Stimulated activated CD4-positive, alpha-beta T cell treated with anti-CD3 and anti-CD28 coated beads, TNF-alpha, amount 100 ng/mL, for 1 hour (primary cell): ENCODE measurements around the gene C11orf21.

ENCODE experiments used
- DNase-seq, 3 donors: peaks; one replicate each; pipeline ENCODE4 v3.0.0-alpha.2; 2020; ENCODE audit warnings: low read depth in 3 of 3, low spot score in 1 of 3

The C11orf21 gene

GRCh38 chr11:2272228-2272945, 29.3 kb downstream of the C11orf21 start:
- no peak for DNase-seq

- no peak for DNase-seq
Measured at GRCh38 chr11:2271327-2272227, 30.1 kb downstream of the C11orf21 start.

DNA sequence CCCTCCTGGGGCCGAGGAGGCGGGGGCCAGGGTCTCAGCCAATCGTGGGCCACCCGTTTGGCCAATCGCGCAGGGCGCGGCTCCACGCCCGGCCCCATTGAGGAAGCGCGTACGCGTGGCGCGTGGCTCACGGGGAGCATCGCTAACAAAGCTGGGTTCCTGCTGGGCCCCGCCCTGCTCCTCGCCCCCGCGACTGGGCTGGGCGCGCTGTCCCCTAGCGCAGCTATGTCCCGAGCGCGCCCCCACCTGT, 30.7 kb downstream of the C11orf21 start:
- DNase-seq: no peak

DNA sequence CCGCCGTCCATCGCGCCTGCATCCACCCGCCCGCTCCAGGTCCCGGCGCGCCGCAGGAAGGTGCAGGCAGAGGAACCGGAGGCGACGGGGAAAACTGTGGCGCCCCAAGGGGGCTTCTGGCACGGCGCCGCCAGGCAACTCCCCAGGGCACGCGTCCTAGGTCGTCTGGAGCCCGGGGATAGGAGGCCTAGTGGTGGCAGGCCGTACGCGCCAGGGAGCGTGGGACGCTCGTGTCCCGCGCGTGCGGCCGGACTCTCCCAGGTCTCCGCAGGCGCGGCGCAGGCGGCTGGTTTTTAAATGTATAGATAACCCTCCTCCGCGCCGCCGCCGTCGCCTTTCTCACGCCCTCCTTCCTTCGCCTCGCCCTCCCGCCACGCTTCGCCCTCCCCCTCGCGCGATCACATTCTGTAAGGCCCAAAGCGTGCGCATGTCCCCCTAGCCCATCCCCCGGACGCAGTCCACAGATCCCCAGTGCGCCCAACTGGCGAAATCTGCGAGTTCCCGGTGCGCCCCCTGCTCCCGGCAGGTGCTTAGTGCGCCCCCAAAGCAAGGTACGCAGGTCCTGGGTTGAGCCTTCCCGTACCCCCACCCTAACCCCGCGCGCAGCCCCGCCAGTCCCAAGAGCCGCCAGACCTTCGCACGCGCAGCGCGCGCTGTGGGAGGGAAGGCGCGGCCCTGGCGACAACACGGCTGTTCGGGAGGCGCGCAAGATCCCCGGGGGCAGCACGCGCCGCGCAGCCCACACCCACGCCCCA, 31.2 kb downstream of the C11orf21 start, which contains the start of gene ASCL2:
Gene ASCL2, minus strand, starts transcription at position 267 of the 755 bp plus-strand sequence. Its CDS starts 256 bp downstream, at position 11.
- no peak for DNase-seq

DNA sequence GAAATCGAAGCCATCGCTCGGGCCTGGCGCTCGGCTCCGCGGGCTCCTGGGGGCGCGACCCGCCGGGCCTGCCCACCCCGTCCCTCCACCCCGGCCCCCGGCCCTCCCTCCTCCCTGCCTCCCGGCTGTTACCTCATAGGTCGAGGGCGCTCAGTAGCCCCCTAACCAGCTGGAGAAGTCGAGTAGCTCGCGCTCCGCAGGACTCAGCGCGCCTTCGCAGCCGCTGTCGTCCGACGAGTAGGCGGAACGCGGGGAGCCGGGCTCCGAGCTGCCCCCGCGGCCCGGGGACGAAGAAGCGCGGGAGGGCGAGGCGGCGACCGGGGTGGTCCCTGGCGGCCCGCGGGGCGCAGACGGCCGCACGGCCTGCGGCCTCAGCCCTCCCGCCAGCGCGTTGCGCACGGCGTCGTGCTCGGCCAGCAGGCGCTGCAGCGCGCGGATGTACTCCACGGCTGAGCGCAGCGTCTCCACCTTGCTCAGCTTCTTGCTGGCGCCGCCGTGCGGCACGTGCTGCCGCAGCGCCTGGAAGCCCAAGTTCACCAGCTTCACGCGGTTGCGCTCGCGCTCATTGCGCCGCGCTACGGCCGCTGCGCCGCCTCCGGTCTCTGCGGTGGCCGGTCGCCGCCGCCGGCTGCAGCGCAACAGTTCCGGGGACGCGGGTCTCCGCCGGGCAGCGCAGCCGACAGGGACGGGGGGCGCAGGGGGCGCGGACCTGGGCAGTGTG, 32.0 kb downstream of the C11orf21 start:
- DNase-seq: no peak

DNA sequence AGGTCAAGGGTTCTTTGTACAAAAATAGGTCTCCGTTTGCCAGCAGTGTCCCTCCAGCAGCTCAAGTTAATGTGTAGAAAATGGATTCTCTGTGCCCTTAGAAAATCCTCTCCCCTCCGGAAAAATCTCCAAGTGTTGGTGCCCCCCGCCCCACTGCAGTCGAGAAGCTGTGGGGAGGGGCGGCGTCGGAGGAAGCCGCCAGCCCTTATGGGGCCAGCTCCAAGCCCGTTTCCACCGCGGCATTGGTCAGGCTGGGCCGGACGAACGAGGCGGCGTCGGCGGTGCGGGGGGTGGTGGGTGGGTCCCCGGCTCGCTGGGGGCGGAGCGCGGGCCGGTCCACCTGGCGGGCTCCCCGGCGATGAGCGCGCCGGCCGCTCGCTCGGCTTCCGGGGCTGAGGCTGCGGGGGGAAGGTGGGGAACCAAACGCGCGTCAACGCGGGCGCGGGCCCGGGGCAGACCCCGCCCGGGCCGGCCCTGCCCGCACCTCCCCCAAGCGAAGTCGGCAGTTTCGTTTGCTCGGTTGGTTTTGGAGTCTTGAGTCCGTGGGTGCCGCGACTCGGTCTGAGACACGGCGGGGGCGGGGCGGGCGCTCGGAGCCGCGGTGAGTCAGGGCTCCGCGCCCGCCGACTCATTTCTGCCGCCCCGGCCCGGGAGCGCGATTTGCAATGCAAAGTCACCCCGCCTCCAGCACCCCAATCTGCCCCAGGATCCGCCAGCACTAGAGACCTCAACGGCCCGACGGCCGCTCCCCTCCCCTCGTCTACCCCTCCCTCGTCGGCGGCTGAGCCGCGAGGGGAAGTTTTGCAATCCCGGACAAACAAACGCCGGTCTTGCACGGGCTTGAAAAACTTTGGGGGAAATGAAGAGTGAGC, 32.8 kb downstream of the C11orf21 start:
- peak in 2 of 3 donors; percentile 40 to 75 for DNase-seq

DNA sequence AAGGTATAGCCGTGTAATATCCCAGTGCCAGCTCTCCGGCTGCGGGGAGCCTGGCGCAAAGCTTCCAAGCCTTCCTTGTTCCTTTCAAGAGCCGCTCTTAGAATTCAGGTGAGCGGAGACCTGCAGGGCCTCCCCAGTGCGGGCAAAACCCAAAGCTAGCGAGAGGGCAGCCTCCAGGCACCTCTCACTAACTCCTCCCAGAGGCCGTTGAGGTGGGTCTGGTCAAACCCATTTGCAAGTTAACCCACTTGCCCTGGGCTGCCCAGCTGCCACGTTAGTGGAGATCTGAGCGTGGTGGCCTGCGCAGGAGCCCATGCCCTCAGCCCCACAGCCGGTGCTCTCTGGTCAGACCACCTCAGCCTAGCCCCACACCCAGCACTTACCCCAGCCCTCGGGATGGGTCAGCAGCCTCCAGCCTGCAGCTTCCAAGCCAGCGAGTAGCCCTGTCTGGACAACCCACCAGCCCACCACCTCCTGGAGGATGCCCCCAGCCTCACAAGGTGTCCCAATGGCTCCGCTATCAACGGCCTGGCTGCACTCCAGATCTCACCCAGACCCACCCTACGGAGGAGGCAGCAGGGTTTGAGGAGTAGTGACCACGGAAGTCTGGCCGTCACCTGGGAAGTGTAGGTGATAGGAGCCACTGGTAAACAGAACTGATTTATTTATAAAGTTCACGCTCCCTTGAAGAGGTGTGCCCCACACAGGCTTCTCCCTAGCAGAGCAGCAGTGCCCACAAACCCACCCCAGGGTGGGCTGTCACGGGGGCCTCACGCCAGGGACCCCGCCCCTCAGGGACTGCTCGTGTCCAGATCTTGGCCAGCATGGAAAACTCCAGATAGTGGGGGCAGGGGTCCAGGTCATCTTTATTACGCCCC, 33.6 kb downstream of the C11orf21 start:
- DNase-seq: no peak

- DNase-seq: no peak
Measured at GRCh38 chr11:2267306-2267850, 34.3 kb downstream of the C11orf21 start.

DNA sequence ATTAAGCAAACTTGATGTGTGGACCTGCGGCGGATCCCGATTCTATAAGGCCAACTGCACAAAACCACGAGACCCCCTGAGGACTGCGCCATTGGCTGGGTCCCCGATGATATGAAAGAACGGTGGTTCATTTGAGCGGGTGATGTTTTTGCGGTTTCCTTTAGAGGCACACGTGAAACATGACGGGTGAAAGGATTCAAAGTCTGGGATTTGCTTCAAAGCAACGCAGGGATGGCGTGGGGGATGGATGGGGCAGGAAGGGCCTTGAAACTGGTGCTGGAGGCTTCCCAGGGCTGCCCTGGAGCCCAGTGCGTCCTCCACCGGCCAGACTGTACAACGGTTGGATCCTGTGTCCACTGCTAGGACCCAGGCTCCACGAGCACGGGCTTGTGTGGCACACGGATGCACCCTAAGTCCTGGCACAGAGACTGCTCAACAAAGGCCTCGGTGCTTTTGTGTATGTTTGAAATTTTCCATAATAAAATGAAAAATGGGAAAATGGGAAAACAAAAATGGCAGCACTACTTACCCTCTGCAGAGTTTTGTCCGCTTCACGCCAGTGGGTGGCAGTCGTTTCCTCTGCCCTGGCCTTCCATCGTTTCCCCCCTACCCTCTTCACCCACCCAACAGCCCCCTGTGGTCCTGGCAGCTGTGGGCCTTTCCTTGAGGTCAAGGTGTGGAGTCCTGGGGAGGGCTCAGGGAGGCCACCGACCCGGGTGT, 35.0 kb downstream of the C11orf21 start:
- no peak for DNase-seq

GRCh38 chr11:2265854-2266585, 35.7 kb downstream of the C11orf21 start:
- DNase-seq: no peak

DNA sequence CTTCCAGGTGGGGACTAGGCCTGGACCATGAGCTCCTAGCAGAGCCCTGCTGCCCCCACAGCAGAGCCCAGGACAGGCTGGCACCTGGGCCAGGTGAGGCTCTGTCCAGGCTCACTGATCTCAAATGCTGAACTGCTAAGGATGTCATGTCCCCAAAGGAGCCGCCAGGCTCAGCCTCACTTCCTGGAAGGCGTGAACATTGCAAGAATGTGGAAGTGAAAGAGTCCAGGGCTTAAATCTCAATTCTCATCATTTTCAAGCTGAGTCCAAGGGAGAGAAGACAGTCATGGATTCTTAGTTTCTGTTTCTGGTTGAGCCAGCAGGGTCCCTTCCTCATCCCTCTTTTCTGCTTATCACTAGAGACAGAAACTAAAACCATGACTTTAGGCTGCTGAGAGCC, 36.3 kb downstream of the C11orf21 start:
- no peak for DNase-seq

GRCh38 chr11:2264366-2265053, 37.2 kb downstream of the C11orf21 start:
- no peak for DNase-seq

- no peak for DNase-seq
Measured at GRCh38 chr11:2263724-2264360, 37.9 kb downstream of the C11orf21 start.

GRCh38 chr11:2263071-2263565, 38.6 kb downstream of the C11orf21 start:
- DNase-seq: no peak

DNA sequence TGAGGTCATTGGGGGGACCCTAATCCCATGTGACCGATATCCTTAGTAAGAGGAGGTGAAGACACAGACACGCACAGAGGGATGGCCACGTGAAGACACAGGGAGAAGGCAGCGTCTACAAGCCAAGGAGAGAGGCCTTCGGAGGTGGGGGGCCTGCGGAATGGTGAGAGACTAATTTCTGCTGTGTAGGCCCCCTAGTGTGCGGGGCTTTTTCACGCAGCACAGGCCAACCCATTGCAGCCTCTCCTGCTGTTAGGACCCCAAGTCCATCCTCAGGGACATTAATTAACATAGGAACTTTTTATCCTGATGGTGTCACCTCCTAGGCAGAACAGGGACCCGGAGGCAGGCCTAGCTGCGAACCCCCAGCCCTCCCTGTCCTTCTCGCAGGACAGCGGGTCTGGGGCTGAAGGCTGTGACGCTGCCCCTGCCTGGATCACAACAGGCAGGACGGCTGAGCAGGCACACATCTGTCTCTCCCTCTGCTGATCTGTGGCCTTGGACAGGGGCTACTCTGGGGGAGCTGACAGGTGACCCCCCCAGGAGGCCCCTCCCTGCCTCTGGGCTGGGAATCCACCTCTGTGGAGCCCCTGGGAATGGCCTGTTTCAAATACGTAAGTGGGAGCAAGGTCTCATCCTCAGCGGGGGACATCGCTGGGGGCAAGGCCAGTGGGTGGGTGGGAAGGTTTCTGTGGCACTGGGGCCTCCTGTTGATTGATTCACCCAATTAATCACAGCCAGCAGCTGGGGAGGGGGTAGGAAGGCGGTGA, 39.2 kb downstream of the C11orf21 start:
- no peak for DNase-seq
